LoVo (cell line): ENCODE data around the gene PI4K2A.
A peak's percentile ranks its signal among the peaks of the same experiment; 100 is the strongest.

Experiments used
- DNase-seq: peaks from one replicate; pipeline ENCODE4 v3.0.0-alpha.2; 2016; ENCODE audit warnings: low spot score

Gene PI4K2A

DNA sequence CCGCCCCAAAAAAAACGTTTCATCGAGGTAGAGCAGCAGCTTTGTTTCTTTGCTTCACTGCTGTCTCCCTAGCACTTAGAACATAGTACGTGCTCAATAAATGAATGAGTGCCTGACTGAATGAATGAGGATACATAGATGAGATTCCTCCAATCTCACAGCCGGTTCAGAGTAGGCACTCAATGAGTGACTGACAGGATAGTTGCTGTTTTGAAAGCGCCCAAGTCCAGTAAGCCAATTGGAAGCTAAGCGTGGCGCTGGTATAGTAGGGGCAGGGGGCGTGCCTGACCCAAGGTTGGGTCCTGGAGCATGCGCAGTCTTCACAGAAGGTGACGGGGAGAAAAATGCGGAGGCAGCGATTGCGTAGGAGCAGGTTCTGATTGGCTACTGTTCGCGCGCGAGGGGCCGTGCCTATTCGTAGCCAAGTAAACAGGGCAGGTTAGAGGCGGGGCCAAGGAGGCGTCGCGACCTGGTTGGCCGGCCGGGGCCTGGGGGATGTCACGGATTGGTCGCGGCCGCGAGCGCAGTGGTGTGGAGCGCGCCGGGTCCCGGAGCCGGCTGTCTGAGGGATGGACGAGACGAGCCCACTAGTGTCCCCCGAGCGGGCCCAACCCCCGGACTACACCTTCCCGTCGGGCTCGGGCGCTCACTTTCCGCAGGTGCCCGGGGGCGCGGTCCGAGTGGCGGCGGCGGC is at the start of gene PI4K2A:
Gene PI4K2A, plus strand, starts transcription at position 498 of the 694 bp plus-strand sequence. Its CDS starts 72 bp downstream, at position 570.
- DNase-seq: peak; percentile 99

DNA sequence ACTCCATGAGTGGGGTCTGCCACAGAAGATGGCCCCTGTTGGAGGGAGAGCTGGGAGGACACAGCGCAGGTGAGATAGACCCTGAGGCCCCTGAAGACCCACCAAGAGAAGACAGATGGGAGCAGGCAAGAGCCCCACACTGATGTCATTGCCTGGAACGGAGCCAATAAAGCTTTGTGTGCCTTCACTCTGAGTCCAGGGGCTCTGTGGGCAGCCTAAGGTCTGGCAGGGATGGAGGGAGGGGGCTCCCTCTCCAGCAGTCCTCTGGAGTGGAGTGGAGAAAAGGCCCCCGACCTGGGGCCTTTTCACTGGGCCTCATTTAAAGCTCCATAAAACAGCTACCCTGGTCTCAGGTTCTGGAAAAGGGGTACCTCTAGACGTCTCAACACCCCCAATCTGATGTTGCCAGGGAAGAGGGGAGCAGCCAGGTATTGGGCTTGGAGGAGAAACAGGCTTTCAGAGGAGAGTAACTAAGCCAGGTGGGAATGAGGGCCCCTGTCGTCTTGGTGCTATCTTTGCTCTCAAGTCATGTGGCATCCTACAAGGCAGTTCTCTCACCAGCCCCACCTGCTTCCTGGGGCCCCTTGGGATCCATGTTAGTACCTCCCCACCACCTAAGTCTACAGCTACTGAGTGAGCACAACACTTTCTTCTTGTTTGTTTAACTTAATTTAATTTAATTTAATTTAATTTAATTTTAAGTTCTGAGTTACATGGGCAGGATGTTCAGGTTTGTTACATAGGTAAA is 49.5 kb upstream of the PI4K2A start:
- DNase-seq: no peak

- DNase-seq: no peak
Observed at GRCh38 chr10:97593421-97593820, 47.0 kb upstream of the PI4K2A start.

GRCh38 chr10:97596101-97597082 is 44.1 kb upstream of the PI4K2A start:
- DNase-seq: peak; percentile 17

- no peak for DNase-seq
Observed at GRCh38 chr10:97597778-97598177, 42.7 kb upstream of the PI4K2A start.

- DNase-seq: no peak
Observed at GRCh38 chr10:97598407-97599271, 41.8 kb upstream of the PI4K2A start.

DNA sequence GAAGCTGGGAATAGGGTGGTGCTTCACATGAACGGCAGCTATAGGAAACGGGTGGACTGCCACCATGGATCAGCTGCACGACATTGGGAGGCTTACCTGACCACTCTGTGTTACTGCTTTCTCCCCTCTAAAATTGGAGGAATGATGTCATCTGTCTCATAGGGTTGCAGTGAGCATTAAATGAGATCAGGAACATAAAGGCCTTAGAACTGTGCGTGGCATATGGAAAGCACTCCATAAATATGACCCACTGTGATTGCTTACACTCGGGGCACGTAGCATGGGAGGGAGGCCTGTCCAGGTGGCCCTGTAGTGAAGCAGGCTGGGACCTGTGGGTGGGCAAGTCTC is 41.2 kb upstream of the PI4K2A start:
- DNase-seq: no peak

DNA sequence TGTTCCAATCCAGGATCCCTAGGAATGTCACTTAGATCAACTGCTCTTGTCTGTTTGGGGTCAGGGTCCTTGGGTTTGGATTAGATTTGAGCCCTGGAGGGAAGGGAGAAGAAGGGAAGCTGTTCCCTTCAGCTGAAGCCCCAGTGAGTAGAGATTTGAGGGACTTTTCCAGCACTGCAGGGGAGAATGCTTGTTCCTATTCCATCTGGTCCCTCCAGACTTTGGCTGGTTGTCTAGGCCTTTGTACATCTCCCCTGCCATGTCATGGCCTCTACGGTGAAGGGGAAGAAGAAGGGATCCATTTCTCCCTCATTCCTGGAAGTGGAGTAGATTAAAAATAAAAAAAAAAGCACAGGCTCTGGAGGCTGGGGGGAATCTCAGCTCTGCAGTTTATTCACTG is 39.9 kb upstream of the PI4K2A start:
- no peak for DNase-seq

- no peak for DNase-seq
Observed at GRCh38 chr10:97601268-97602215, 38.9 kb upstream of the PI4K2A start.

- DNase-seq: no peak
Observed at GRCh38 chr10:97607095-97607636, 33.3 kb upstream of the PI4K2A start.

GRCh38 chr10:97608991-97609561 is 31.4 kb upstream of the PI4K2A start:
- no peak for DNase-seq

GRCh38 chr10:97611473-97611872 is 29.0 kb upstream of the PI4K2A start:
- DNase-seq: no peak

- DNase-seq: no peak
Observed at GRCh38 chr10:97612386-97612785, 28.1 kb upstream of the PI4K2A start.

- DNase-seq: no peak
Observed at GRCh38 chr10:97618285-97618684, 22.2 kb upstream of the PI4K2A start.

DNA sequence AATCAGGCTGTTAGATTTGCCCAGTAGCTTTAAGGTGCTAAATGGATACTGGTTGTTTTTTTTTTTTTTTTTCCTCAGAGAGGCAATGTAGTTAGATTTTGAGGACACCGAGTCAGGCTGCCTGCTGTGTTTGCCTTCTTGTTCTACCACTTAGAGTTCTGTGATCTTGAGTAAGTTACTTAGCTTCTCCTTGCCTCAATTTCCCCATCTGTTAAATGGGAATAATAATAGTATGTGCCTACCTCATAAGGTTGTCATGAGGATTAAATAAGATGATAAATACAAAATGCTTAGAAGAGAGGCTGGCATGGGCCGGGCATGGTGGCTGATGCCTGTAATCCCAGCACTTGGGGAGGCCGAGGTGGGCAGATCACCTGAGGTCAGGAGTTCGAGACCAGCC is 21.7 kb upstream of the PI4K2A start:
- DNase-seq: no peak

DNA sequence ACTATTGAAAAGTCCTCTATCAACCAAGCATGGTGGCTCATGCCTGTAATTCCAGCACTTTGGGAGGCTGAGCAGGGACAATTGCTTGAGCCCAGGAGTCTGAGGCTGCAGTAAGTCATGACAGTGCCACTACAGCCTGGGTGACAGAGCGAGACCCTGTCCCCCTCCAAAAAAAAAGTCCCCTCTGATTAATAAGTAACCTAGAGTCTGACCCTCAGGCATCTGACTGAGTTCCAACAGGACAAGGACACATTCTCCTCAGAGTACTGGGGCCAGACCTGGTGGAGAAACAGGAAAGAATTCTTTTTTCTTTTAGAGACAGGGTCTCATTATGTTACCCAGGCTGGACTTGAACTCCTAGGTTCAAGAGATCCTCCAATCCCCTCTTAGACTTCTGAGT is 17.2 kb upstream of the PI4K2A start:
- no peak for DNase-seq

GRCh38 chr10:97627731-97628130 is 12.7 kb upstream of the PI4K2A start:
- DNase-seq: no peak

GRCh38 chr10:97628228-97628627 is 12.2 kb upstream of the PI4K2A start:
- no peak for DNase-seq

DNA sequence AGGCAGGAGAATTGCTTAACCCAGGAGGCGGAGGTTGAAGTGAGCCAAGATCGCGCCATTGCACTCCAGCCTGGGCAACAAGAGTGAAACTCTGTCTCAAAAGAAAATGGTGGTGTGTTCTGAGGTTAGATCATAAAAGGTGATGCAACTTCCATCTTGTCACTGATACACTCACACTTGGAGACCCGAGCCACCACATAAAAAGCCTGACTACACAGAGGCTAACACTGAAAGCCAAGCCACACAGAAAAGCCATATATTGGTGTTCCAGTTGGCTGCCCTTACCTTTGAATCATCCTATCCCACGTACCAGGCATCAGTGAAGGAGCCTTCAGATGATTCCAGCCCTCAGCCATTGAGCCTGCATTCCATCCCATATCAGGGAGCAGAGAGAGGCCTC is 11.2 kb upstream of the PI4K2A start:
- DNase-seq: no peak

DNA sequence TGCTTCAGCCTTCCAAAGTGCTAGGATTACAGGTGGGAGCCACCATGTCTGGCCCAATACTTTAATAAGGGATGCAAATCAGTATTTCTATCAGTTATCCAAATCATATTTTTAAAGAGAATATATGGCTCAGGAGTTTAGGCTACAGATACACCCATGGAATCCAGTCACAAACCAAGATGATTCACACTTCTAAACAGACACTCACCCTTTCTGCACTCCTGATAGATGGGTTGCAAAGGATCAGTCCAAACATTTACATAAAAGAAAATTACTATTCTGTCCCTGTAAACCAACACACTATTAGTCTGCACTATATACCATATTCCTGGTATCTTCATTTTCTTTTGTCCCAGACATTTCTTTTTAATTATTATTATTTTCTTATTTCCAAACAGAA is 9.4 kb upstream of the PI4K2A start:
- no peak for DNase-seq
